GM12878 (cell line): ENCODE data around the gene EDNRB.

Experiments used
- CEBPB ChIP-seq, 2 experiments: fragments of 150-350 bp in 1 of 2; IDR thresholded peaks; 2 replicates each; pipeline ENCODE4 v1.6.1; 2012 to 2014; ENCODE audit warnings: low read depth in 2 of 2, low read length in 2 of 2, borderline replicate concordance in 1 of 2, inconsistent platforms in 1 of 2
- EED ChIP-seq: sonication (generic); IDR thresholded peaks from 2 replicates; pipeline ENCODE4 v1.6.1; 2016; ENCODE audit warnings: antibody characterized with exemption, low read depth
- JUNB ChIP-seq: IDR thresholded peaks from 2 replicates; pipeline ENCODE4 v1.6.1; 2016; ENCODE audit warnings: antibody characterized with exemption, mild to moderate bottlenecking
- NFXL1 ChIP-seq: fragments of 450-650 bp; IDR thresholded peaks from 2 replicates; pipeline ENCODE4 v1.6.1; 2017; ENCODE audit warnings: antibody characterized with exemption, mild to moderate bottlenecking, borderline replicate concordance
- POU2F2 ChIP-seq: IDR thresholded peaks from 3 replicates; pipeline ENCODE4 v1.6.1; 2011; ENCODE audit warnings: low read depth, mild to moderate bottlenecking, low read length, borderline replicate concordance
- RAD51 ChIP-seq: fragments of 450-650 bp; IDR thresholded peaks from 2 replicates; pipeline ENCODE4 v1.6.1; 2016; ENCODE audit warnings: moderate library complexity, mild to moderate bottlenecking, inconsistent platforms
- RCOR1 ChIP-seq: conservative IDR thresholded peaks from 2 replicates; pipeline ENCODE4 v1.6.1; 2012; ENCODE audit warnings: low read depth, low read length, improper control_type of control experiment
- RFX5 ChIP-seq: IDR thresholded peaks from 2 replicates; pipeline ENCODE4 v1.6.1; 2011; ENCODE audit warnings: low read depth, low read length, improper control_type of control experiment
- TF ChIP-seq, protein P1 (sequence below), 3 experiments: IDR thresholded peaks in 2 of 3; conservative IDR thresholded peaks in 1 of 3; 2 replicates each; pipeline ENCODE4 v1.5.1; 2011; ENCODE audit warnings: low read depth in 3 of 3, low read length in 3 of 3, mild to moderate bottlenecking in 3 of 3, control low read depth in 2 of 3, moderate library complexity in 2 of 3, inconsistent platforms in 1 of 3, mixed read lengths in 1 of 3; ENCODE audit not compliant: control insufficient read depth in 2 of 3, insufficient read depth in 1 of 3; ENCODE audit errors: extremely low read depth in 1 of 3
- TF ChIP-seq, protein P2 (sequence below): fragments of 450-650 bp; IDR thresholded peaks from 2 replicates; pipeline ENCODE4 v1.6.1; 2017; ENCODE audit warnings: mild to moderate bottlenecking
- TF ChIP-seq, protein P3 (sequence below): IDR thresholded peaks from 2 replicates; pipeline ENCODE4 v1.6.1; 2012; ENCODE audit warnings: improper control_type of control experiment, low read depth, low read length; ENCODE audit not compliant: insufficient replicate concordance

DNA sequence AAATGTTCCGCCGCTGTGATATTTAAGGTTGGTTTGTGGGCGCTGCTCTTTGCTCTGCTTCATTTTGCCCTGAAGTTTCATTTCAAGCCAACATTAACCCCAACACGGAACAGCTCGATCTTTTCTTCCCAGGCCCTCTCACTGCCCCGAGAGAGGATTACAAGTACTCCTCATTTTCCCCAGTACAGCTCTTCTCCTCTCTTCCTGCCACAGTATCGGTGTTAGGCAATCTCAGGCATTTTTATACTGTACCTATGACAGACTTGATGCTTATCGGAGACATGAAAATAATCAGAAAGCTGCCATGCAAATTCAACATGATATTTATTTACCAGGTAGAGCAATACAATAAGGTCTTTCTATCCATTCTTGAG, 1.3 kb upstream of the EDNRB start:
- TF ChIP-seq EED (no peak), POU2F2 (no peak), RAD51 (no peak), RFX5 (no peak), RCOR1 (no peak), JUNB (no peak), CEBPB (IDR thresholded peaks at IDR 0.05; ENCODE audit: borderline replicate concordance in 1 of 2, low read depth in 2 of 2, low read length in 2 of 2) (no peak), NFXL1 (no peak)
- TF ChIP-seq, protein P1, sequence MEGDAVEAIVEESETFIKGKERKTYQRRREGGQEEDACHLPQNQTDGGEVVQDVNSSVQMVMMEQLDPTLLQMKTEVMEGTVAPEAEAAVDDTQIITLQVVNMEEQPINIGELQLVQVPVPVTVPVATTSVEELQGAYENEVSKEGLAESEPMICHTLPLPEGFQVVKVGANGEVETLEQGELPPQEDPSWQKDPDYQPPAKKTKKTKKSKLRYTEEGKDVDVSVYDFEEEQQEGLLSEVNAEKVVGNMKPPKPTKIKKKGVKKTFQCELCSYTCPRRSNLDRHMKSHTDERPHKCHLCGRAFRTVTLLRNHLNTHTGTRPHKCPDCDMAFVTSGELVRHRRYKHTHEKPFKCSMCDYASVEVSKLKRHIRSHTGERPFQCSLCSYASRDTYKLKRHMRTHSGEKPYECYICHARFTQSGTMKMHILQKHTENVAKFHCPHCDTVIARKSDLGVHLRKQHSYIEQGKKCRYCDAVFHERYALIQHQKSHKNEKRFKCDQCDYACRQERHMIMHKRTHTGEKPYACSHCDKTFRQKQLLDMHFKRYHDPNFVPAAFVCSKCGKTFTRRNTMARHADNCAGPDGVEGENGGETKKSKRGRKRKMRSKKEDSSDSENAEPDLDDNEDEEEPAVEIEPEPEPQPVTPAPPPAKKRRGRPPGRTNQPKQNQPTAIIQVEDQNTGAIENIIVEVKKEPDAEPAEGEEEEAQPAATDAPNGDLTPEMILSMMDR (IDR thresholded peaks at IDR 0.05 in 2 of 3, conservative IDR thresholded peaks at IDR 0.05 in 1 of 3; ENCODE audit: control insufficient read depth in 2 of 3, extremely low read depth in 1 of 3, insufficient read depth in 1 of 3, low read depth in 3 of 3, low read length in 3 of 3), result no peak
- TF ChIP-seq, protein P2, sequence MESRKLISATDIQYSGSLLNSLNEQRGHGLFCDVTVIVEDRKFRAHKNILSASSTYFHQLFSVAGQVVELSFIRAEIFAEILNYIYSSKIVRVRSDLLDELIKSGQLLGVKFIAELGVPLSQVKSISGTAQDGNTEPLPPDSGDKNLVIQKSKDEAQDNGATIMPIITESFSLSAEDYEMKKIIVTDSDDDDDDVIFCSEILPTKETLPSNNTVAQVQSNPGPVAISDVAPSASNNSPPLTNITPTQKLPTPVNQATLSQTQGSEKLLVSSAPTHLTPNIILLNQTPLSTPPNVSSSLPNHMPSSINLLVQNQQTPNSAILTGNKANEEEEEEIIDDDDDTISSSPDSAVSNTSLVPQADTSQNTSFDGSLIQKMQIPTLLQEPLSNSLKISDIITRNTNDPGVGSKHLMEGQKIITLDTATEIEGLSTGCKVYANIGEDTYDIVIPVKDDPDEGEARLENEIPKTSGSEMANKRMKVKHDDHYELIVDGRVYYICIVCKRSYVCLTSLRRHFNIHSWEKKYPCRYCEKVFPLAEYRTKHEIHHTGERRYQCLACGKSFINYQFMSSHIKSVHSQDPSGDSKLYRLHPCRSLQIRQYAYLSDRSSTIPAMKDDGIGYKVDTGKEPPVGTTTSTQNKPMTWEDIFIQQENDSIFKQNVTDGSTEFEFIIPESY, result no peak
- TF ChIP-seq, protein P3, sequence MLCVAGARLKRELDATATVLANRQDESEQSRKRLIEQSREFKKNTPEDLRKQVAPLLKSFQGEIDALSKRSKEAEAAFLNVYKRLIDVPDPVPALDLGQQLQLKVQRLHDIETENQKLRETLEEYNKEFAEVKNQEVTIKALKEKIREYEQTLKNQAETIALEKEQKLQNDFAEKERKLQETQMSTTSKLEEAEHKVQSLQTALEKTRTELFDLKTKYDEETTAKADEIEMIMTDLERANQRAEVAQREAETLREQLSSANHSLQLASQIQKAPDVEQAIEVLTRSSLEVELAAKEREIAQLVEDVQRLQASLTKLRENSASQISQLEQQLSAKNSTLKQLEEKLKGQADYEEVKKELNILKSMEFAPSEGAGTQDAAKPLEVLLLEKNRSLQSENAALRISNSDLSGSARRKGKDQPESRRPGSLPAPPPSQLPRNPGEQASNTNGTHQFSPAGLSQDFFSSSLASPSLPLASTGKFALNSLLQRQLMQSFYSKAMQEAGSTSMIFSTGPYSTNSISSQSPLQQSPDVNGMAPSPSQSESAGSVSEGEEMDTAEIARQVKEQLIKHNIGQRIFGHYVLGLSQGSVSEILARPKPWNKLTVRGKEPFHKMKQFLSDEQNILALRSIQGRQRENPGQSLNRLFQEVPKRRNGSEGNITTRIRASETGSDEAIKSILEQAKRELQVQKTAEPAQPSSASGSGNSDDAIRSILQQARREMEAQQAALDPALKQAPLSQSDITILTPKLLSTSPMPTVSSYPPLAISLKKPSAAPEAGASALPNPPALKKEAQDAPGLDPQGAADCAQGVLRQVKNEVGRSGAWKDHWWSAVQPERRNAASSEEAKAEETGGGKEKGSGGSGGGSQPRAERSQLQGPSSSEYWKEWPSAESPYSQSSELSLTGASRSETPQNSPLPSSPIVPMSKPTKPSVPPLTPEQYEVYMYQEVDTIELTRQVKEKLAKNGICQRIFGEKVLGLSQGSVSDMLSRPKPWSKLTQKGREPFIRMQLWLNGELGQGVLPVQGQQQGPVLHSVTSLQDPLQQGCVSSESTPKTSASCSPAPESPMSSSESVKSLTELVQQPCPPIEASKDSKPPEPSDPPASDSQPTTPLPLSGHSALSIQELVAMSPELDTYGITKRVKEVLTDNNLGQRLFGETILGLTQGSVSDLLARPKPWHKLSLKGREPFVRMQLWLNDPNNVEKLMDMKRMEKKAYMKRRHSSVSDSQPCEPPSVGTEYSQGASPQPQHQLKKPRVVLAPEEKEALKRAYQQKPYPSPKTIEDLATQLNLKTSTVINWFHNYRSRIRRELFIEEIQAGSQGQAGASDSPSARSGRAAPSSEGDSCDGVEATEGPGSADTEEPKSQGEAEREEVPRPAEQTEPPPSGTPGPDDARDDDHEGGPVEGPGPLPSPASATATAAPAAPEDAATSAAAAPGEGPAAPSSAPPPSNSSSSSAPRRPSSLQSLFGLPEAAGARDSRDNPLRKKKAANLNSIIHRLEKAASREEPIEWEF, result no peak
